CD4-positive, alpha-beta T cell treated with Interleukin-21 for 1 hour (primary cell): ENCODE data around the gene ABHD8.

ENCODE experiments used
- DNase-seq: peaks from one replicate; pipeline ENCODE4 v3.0.0-alpha.2; 2020

The ABHD8 gene

DNA sequence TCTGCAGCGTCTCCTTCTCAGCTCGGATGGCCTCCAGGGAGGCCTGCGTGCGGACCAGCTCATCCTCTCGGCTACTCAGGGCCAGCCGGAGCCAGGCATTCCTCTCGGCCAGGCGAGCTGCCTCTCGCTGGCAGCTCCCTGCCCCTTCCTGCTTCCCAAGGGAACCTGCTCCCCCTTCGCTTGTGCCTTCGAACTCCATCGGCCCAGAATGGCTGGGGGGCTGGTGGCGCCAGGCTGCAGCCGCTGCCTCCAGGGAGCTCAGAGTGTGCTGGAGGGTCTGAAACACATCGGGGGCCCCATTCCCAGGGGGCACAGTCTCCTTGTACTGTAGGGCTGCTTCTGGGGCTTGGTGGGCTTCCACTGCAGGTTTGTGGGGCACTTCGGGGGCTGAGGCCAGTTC, 40.7 kb downstream of the ABHD8 start:
- DNase-seq: no peak

DNA sequence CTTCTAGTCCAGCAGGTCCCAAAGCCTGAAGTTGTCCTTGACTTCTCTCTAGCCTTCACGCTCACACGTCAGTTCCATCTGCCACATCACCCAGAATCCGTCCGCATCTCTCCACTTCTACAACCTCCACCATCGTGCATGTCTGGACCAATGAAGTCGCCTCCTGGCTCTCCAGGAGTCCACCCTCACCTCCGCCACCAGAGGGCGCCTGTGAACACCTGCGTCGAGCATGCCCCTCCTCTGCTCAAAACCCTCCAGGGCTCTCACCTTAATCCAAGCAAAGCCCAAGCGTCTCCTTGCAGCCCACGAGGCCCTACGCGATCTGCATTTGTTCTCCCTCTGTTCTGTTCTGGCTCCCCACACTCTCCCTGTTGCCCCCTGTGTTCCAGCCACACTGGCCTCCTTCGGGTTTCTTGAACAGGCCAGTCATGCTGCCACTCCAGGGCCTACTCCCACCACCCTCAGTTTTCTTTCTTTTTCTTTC, 42.3 kb downstream of the ABHD8 start:
- peak; percentile 91 for DNase-seq

DNA sequence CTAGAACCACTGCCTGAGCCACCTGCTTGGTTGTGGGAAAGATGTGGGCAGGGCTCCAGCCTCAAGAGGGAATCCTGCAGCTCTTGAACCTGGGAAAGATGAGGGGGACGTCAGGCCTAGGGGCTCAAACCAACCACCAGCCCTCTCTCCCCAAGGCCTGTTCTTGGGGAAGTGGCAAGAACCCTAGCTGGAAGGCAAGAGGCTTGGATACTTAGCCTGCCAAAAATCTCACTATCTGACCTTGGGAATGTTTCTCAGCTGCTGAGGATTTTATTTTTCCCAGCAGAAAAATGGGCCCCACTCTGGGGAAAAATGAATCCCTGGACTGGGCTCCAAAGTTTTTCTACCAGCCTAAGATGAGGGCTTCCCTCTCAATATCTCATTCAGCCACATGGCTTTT, 43.3 kb downstream of the ABHD8 start:
- no peak for DNase-seq

GRCh38 chr19:17259118-17259780, 44.0 kb downstream of the ABHD8 start:
- DNase-seq: no peak

GRCh38 chr19:17256130-17256529, 47.1 kb downstream of the ABHD8 start:
- no peak for DNase-seq

DNA sequence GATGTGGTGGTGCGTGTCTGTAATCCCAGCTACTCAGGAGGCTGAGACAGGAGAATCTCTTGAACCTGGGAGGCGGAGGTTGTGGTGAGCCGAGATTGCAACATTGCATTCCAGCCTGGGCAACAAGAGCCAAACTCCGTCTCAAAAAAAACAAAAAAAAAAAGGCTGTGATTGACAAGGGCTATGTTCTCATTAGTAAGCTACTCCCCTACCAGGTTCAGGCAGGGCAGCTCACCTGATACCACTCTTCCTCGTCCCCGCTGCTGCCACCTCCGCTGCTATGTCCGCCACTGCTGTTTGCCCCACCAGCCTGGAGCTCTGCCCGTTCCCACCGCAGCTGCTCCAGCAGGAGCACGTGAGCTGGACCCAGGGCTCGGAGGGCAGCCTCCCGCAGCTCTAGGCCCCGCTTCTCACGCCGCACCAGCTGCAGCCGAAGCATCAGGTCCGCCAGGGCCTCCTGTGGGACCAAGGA, 48.0 kb downstream of the ABHD8 start:
- DNase-seq: no peak

- no peak for DNase-seq
Measured at GRCh38 chr19:17254636-17255035, 48.6 kb downstream of the ABHD8 start.

DNA sequence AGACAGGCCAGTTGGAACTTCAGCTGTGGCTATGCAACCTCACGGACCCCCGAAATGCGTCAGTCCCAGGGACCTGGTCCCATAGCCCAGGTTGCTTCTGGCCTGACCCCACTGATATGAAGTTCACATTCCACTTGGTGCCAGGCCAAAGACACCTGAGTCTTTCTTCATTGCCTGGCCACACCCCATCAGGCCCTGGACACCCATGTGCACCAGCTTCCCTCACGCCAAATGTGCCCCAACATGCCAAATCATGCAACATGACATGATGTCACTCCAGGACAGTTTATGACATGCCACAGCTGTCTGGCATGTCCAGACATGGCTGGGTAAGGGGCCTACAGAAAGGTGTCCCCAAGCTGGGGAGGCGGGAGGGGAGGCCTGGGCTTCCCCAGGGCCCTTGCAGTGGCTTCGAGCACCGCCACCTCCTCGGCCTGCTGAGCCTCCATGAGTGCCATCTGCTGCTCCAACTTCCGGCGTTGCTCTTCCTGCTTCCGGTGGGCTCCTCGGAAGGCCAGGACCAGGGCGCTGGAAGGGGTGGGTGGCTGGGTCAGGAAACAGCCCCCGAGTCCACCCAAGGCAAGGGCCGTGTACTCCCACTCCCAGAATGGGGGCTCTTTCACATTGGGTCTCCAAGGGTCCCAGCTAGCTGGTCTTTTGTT, 53.2 kb downstream of the ABHD8 start:
- DNase-seq: no peak

DNA sequence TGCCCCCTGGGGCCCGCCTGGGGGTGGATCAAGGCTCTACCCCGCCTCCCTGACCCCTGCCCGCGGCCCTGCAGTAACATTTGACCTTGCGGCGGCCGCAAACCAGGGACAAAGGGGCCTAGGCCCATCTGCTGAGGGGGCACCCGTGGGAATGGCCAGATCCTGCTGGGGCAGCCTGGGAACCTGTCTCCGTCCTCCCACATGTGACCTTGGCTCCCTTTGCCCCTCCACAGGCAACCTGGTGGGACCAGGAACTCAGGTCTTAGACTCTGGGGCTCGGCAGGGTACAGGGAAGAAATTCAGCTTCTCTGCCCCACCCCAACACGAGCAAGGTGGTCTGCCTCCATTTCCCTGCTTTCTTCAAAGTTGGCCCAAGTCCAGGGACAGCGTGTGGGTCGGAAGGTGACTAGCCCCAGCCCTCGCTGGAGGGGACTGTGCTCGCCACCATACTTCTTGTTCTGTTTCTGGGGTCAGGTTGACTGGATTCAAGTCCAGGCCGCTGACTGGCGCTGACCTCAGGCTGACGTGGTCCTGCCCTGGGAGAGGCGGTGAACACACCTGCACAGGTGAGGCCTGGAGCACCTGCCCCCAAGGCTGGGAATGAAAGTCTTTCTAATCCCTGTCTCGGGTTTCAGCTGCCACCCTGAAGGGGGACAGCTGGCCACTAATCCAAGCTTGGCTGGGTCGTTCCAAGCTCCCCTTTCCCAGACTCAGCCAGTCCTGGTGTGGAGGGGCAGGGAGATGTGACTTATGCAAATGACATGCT, 55.0 kb downstream of the ABHD8 start:
- no peak for DNase-seq

- no peak for DNase-seq
Measured at GRCh38 chr19:17246681-17247425, 56.4 kb downstream of the ABHD8 start.

DNA sequence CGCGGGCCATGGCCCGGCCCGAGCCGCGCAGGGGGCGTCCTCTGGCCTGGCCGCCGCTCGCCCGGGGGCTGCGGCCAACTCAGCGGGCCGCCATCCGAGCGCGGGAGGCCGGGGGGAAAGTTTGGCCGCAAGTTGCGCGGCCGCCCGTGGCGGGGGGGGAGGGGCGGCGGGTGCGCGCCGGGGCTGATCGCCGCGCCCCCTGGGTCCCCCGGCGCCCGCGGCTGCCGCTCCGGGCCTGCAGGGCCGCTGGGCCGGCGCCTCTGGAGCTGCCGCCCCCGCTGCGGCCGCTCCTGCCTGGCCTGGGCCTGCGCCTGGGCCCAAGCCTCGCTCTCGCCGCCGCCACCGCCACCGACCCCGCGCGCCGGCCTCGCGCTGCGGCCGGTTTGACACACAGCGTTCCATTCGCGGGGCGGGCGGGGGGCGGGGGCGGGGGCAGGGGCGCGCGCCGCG, 57.7 kb downstream of the ABHD8 start, which contains the start of gene NR2F6:
Gene NR2F6 (minus strand): TSS at position 385 of the 450 bp plus-strand sequence. CDS start 699 bp downstream, outside the sequence.
- DNase-seq: no peak

DNA sequence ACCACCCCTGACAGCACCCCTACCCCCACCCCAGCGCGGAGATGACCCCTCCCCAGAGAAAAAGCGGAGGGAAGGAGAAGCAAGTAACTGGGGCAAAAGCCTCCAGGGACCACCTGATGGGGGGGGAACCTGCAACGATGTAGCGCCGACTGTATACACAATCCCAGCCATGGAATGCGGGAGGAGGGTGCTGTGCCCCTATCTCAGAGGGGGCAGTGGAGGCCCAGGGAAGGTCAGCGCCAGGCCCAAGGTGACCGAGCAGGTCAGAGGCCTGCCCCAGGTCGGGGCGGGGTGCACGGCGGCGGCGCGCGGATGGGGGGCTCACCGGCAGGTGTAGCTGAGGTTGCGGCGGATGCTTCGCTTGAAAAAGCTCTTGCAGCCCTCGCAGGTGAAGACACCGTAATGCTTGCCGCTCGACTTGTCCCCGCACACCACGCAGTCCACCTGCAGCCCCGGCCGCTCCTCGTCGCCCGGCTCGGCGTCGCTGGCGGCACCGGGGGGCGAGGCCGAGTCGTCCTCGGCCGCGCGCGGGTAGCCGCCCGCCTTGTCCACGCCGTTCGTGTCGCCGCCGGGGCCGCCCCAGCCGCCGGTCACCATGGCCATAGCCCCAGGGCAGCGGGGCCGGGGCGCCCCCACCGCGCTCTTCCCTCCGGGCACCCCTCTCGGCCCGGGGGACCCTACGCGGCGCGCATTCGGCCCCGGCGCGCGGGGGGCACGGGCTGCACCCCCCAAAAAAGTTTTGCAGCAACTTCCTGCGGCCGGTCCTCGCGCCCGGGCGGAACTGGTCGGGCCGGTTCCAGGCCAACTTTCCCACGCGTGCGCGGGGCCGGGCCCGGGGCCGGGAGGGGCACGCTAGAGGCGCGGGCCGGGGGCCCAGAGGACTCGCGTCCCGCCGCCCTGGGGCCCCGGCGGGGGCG, 58.3 kb downstream of the ABHD8 start:
- no peak for DNase-seq

DNA sequence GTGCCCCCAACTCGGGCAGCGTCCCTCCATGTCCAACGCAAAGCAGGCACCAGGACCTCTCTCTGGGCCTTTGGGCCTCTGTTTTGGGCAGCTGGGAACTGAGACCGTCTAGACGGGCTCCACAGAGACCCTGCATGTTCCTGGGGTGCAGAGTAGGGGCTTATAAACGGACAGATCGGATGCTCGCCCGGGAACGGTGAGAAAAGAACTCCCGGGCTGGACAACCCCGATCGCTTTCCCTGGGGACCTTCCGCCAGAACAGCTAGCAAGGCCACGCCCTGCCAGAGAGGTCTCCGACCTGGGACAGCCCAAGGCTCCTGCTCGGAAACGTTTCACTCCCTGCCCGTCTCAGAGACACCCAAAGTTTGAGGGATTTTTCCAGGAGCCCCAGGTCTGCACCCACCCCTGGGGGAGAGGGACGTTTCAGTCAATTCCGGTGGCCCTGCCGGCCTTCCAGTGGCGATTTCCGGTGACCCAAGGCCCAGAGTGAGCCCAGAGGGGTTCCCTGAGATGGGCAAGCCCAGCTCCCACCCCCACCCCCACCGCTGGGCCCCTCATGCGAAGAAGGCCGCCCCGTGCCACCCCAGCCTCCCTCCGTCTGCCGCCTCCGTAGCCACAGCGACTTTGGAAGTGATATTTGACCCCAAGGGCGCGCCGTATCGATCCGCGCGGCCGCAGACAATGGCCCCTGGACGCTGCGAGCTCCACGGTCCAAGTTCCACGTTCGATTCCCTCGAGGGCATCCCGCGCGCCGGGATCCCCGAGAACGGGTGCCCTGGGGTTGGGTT, 59.2 kb downstream of the ABHD8 start:
- no peak for DNase-seq

- no peak for DNase-seq
Measured at GRCh38 chr19:17243211-17243829, 59.9 kb downstream of the ABHD8 start.

GRCh38 chr19:17242431-17243208, 60.6 kb downstream of the ABHD8 start:
- DNase-seq: no peak
